ENCODE measurements around the gene TMEM200C. TPM values are rescaled to one million over a fixed set of nuclear protein-coding genes. Genes with fewer than 3 reads are reported as not detected.

TMEM200C gene
- total and polyA plus RNA-seq, 9 of the 15 experiments (the other 6 are each of a cell fraction or from before 2014, with no cell fraction given): 0.04 TPM; not detected in 8

DNA sequence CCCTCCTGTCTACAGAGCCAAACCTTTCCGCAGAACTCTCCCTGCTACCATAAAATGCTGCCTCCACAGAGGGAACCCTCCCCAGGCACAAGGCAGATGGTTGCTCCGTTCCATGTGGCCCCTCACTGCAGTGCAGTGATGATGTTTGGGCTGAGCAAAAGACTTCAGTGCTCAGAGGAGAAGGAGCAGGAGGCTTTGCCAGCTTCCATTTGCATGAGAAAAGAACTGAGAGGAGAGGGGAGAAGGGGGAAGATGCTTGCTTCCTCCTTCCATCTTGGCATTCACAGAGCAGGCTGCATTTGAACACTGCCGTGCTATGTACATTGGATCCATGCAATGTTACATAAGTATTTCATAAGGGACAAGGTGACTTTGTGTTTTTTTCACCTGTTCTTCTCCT, 46.6 kb upstream of the TMEM200C start:
- no peak for FAIRE-seq
- ChIA-PET POLR2A (no interaction called here), CTCF (ENCODE audit: low intra/inter-chr PET ratio) (no interaction called here)
- Histone ChIP-seq H3K9me1 (ENCODE audit: control insufficient read depth, insufficient read depth, low read length) (no peaks in the 10 kb centered on the region), H3K36me3 (ENCODE audit: control insufficient read depth, insufficient read depth, low read length) (no peaks in the 10 kb centered on the region), H3K27me3 (ENCODE audit: control insufficient read depth in 2 of 2, insufficient read depth in 2 of 2, low read length in 2 of 2) (no peaks in the 10 kb centered on the region), H2AFZ (ENCODE audit: low read depth, low read length) (no peak overlapping the region), H3K4me3 (no peak overlapping the region), H3K4me2 (ENCODE audit: insufficient read depth, low read length) (no peak overlapping the region), H3K9ac (ENCODE audit: insufficient read depth in 1 of 2, low read depth in 2 of 2, low read length in 2 of 2) (no peak overlapping the region), H4K20me1 (replicated peaks; ENCODE audit: control insufficient read depth, insufficient read depth, low read length) (no peaks in the 10 kb centered on the region), H3K9me3 (replicated peaks; ENCODE audit: control insufficient read depth, insufficient read depth, low read depth, low read length) (no peaks in the 10 kb centered on the region), H3K27ac (ENCODE audit: extremely low read depth, low read depth, low read length) (no peak overlapping the region), H3K4me1 (replicated peaks in 1 of 2; ENCODE audit: control insufficient read depth in 2 of 2, insufficient read depth in 2 of 2, low read length in 2 of 2) (no peaks in the 10 kb centered on the region), H3K79me2 (ENCODE audit: control insufficient read depth, insufficient read depth, low read length) (no peaks in the 10 kb centered on the region)
- intact Hi-C loops (cut with micrococcal nuclease) (no loop called here), in situ Hi-C loops (cut with MboI) (no loop called here)
- no peak for DNase-seq (ENCODE audit: extremely low read depth in 1 of 4, low spot score in 3 of 4)
- no TSS peak for BruUV-seq (replicated peaks)
- WGBS (ENCODE audit: insufficient coverage, low coverage, missing lambda C conversion rate): 0% methylated on average over 3 of the region's 3 CpGs
- no peak for ATAC-seq
- TF ChIP-seq, protein P1, sequence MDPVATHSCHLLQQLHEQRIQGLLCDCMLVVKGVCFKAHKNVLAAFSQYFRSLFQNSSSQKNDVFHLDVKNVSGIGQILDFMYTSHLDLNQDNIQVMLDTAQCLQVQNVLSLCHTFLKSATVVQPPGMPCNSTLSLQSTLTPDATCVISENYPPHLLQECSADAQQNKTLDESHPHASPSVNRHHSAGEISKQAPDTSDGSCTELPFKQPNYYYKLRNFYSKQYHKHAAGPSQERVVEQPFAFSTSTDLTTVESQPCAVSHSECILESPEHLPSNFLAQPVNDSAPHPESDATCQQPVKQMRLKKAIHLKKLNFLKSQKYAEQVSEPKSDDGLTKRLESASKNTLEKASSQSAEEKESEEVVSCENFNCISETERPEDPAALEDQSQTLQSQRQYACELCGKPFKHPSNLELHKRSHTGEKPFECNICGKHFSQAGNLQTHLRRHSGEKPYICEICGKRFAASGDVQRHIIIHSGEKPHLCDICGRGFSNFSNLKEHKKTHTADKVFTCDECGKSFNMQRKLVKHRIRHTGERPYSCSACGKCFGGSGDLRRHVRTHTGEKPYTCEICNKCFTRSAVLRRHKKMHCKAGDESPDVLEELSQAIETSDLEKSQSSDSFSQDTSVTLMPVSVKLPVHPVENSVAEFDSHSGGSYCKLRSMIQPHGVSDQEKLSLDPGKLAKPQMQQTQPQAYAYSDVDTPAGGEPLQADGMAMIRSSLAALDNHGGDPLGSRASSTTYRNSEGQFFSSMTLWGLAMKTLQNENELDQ (CRISPR knock-in tag; IDR thresholded peaks at IDR 0.05; ENCODE audit: borderline replicate concordance): no peak
- TF ChIP-seq POLR3A (IDR thresholded peaks at IDR 0.05; ENCODE audit: borderline replicate concordance, extremely low read depth, insufficient read depth, insufficient read length) (no peak), GTF2A2 (tag; IDR thresholded peaks at IDR 0.05) (no peak), NFIC (IDR thresholded peaks at IDR 0.05) (no peak), JUN (IDR thresholded peaks at IDR 0.05; ENCODE audit: borderline replicate concordance, low read depth, low read length) (no peak), JUN (CRISPR knock-in tag; IDR thresholded peaks at IDR 0.05; ENCODE audit: borderline replicate concordance) (no peak), ZNF764 (CRISPR knock-in tag; IDR thresholded peaks at IDR 0.05; ENCODE audit: low read depth) (no peak), KLF6 (CRISPR knock-in tag; IDR thresholded peaks at IDR 0.05; ENCODE audit: borderline replicate concordance) (no peak), HNRNPH1 (optimal IDR thresholded peaks at IDR 0.05; ENCODE audit: low read depth, low read length) (no peak), MEF2D (tag; conservative IDR thresholded peaks at IDR 0.05; ENCODE audit: low read depth) (no peak), RBM39 (optimal IDR thresholded peaks at IDR 0.05; ENCODE audit: low read depth, low read length) (no peak)
- TF ChIP-seq, protein P2, sequence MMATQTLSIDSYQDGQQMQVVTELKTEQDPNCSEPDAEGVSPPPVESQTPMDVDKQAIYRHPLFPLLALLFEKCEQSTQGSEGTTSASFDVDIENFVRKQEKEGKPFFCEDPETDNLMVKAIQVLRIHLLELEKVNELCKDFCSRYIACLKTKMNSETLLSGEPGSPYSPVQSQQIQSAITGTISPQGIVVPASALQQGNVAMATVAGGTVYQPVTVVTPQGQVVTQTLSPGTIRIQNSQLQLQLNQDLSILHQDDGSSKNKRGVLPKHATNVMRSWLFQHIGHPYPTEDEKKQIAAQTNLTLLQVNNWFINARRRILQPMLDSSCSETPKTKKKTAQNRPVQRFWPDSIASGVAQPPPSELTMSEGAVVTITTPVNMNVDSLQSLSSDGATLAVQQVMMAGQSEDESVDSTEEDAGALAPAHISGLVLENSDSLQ (IDR thresholded peaks at IDR 0.05): no peak
- TF ChIP-seq, protein P3, sequence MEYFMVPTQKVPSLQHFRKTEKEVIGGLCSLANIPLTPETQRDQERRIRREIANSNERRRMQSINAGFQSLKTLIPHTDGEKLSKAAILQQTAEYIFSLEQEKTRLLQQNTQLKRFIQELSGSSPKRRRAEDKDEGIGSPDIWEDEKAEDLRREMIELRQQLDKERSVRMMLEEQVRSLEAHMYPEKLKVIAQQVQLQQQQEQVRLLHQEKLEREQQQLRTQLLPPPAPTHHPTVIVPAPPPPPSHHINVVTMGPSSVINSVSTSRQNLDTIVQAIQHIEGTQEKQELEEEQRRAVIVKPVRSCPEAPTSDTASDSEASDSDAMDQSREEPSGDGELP (CRISPR knock-in tag; IDR thresholded peaks at IDR 0.05; ENCODE audit: borderline replicate concordance): no peak
- TF ChIP-seq, protein P4, sequence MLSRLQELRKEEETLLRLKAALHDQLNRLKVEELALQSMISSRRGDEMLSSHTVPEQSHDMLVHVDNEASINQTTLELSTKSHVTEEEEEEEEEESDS (CRISPR knock-in tag; IDR thresholded peaks at IDR 0.05): no peak
- TF ChIP-seq, protein P5, sequence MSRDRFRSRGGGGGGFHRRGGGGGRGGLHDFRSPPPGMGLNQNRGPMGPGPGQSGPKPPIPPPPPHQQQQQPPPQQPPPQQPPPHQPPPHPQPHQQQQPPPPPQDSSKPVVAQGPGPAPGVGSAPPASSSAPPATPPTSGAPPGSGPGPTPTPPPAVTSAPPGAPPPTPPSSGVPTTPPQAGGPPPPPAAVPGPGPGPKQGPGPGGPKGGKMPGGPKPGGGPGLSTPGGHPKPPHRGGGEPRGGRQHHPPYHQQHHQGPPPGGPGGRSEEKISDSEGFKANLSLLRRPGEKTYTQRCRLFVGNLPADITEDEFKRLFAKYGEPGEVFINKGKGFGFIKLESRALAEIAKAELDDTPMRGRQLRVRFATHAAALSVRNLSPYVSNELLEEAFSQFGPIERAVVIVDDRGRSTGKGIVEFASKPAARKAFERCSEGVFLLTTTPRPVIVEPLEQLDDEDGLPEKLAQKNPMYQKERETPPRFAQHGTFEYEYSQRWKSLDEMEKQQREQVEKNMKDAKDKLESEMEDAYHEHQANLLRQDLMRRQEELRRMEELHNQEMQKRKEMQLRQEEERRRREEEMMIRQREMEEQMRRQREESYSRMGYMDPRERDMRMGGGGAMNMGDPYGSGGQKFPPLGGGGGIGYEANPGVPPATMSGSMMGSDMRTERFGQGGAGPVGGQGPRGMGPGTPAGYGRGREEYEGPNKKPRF (IDR thresholded peaks at IDR 0.05; ENCODE audit: low read depth, low read length): no peak
